NB4 (cell line): ENCODE results near the gene TRA2A.

Experiments used
- POLR2A ChIP-seq: IDR thresholded peaks from 2 replicates; pipeline ENCODE4 v1.6.1; 2011; ENCODE audit warnings: mild to moderate bottlenecking; ENCODE audit not compliant: insufficient read length; ENCODE audit errors: extremely low read depth
- TF ChIP-seq, protein P1 (sequence below): IDR thresholded peaks from one replicate; pipeline ENCODE4 v1.5.1; 2012; ENCODE audit warnings: low read depth, low read length

DNA sequence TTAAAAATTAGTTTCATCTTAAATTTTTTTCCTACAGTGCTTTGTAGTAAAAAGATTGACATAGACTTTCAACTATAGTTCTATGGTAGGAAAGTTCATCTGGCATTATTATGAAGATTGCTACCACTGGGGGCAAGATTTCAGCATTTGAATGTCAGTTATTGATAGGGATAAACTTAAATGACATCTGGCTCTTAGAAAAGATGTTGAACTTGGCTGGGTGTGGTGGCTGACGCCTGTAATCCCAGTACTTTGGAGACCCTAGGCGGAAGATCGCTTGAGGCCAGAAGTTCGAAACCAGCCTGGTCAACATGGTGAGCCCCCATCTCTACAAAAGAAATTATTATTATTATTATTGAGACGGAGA lies 1.4 kb upstream of the TRA2A start:
- TF ChIP-seq POLR2A, result no peak
- TF ChIP-seq, protein P1, sequence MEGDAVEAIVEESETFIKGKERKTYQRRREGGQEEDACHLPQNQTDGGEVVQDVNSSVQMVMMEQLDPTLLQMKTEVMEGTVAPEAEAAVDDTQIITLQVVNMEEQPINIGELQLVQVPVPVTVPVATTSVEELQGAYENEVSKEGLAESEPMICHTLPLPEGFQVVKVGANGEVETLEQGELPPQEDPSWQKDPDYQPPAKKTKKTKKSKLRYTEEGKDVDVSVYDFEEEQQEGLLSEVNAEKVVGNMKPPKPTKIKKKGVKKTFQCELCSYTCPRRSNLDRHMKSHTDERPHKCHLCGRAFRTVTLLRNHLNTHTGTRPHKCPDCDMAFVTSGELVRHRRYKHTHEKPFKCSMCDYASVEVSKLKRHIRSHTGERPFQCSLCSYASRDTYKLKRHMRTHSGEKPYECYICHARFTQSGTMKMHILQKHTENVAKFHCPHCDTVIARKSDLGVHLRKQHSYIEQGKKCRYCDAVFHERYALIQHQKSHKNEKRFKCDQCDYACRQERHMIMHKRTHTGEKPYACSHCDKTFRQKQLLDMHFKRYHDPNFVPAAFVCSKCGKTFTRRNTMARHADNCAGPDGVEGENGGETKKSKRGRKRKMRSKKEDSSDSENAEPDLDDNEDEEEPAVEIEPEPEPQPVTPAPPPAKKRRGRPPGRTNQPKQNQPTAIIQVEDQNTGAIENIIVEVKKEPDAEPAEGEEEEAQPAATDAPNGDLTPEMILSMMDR, result no peak
